Renal cortex interstitium (tissue), 11 donors: ENCODE results near the gene DCUN1D3. TPM values are rescaled to one million over a fixed set of nuclear protein-coding genes. Genes with fewer than 3 reads are reported as not detected.

ENCODE experiments used
- DNase-seq, 11 donors: peaks; one replicate each; pipeline ENCODE4 v3.0.0-alpha.2; 2013; ENCODE audit warnings: low read depth in 9 of 11, low spot score in 4 of 11; ENCODE audit errors: extremely low read depth in 1 of 11
- polyA plus RNA-seq, 3 donors: library from polyadenylated mRNA; unstranded; fragments of 120-200 nt; gene quantifications; one replicate each; pipeline ENCODE4 v1.2.1, GENCODE V29; 2013; ENCODE audit not compliant: insufficient read length in 3 of 3

Gene DCUN1D3
- polyA plus RNA-seq, 3 donors = 8.4 to 11.0 (median 10.5) TPM

GRCh38 chr16:20851601-20852000 lies 48.6 kb downstream of the DCUN1D3 start:
- peak in 2 of 11 donors; percentile 4 to 37 for DNase-seq

GRCh38 chr16:20850981-20851380 lies 49.2 kb downstream of the DCUN1D3 start:
- no peak for DNase-seq

GRCh38 chr16:20849589-20850390 lies 50.4 kb downstream of the DCUN1D3 start:
- DNase-seq = peak; percentile 36 to 65 (median 55)

GRCh38 chr16:20847550-20847949 lies 52.6 kb downstream of the DCUN1D3 start:
- DNase-seq = no peak

- DNase-seq = no peak
Observed at GRCh38 chr16:20846551-20846950, 53.6 kb downstream of the DCUN1D3 start.

GRCh38 chr16:20846030-20846429 lies 54.1 kb downstream of the DCUN1D3 start:
- no peak for DNase-seq

GRCh38 chr16:20844588-20844987 lies 55.6 kb downstream of the DCUN1D3 start:
- no peak for DNase-seq

GRCh38 chr16:20844054-20844453 lies 56.1 kb downstream of the DCUN1D3 start:
- no peak for DNase-seq

GRCh38 chr16:20839504-20839903 lies 60.7 kb downstream of the DCUN1D3 start:
- DNase-seq = no peak

GRCh38 chr16:20838240-20838639 lies 61.9 kb downstream of the DCUN1D3 start:
- no peak for DNase-seq

- DNase-seq = no peak
Observed at GRCh38 chr16:20833086-20833485, 67.1 kb downstream of the DCUN1D3 start.

- no peak for DNase-seq
Observed at GRCh38 chr16:20830372-20830771, 69.8 kb downstream of the DCUN1D3 start.

GRCh38 chr16:20829536-20829935 lies 70.6 kb downstream of the DCUN1D3 start:
- DNase-seq = no peak

- DNase-seq = no peak
Observed at GRCh38 chr16:20826039-20826566, 74.1 kb downstream of the DCUN1D3 start.

GRCh38 chr16:20822521-20823325 lies 77.4 kb downstream of the DCUN1D3 start:
- no peak for DNase-seq

GRCh38 chr16:20821682-20822081 lies 78.5 kb downstream of the DCUN1D3 start:
- DNase-seq = no peak

- DNase-seq = no peak
Observed at GRCh38 chr16:20818929-20819585, 81.1 kb downstream of the DCUN1D3 start.

- no peak for DNase-seq
Observed at GRCh38 chr16:20814784-20815183, 85.4 kb downstream of the DCUN1D3 start.

GRCh38 chr16:20812510-20812909 lies 87.6 kb downstream of the DCUN1D3 start:
- no peak for DNase-seq
